ENCODE results near the gene GRIN3A. TPM values are rescaled to one million over a fixed set of nuclear protein-coding genes. Genes with fewer than 3 reads are reported as not detected.

The GRIN3A gene
- total and polyA plus RNA-seq, 7 donors = under 0.01 to 1.2 (median 0.25) TPM; not detected in 1

GRCh38 chr9:101579711-101580545 is 158.5 kb downstream of the GRIN3A start:
- Histone ChIP-seq H3K27ac (no peak overlapping the region), H3K9me3 (no peaks in the 10 kb centered on the region), H3K4me3 (no peak overlapping the region), H3K4me1 (peaks cover 0 to 11% (median 5%) of the 10 kb centered on the region in 4 donors), H3K27me3 (no peaks in the 10 kb centered on the region), H3K36me3 (no peaks in the 10 kb centered on the region)
- intact Hi-C loops (cut with DNase I) = no loop called here
- WGBS, 2 donors = 86 to 91% methylated on average over 6 of the region's 6 CpGs
- TF ChIP-seq CTCF (IDR thresholded peaks at IDR 0.05) = no peak
- no peak for TF ChIP-seq POLR2AphosphoS5 (IDR thresholded peaks at IDR 0.05)
- no peak for TF ChIP-seq POLR2A (IDR thresholded peaks at IDR 0.05)
- no peak for TF ChIP-seq EP300 (IDR thresholded peaks at IDR 0.05)
- no peak for DNase-seq

GRCh38 chr9:101578378-101578777 is 160.1 kb downstream of the GRIN3A start:
- TF ChIP-seq EP300 (IDR thresholded peaks at IDR 0.05) (no peak), POLR2AphosphoS5 (IDR thresholded peaks at IDR 0.05) (no peak), POLR2A (IDR thresholded peaks at IDR 0.05) (no peak), CTCF (IDR thresholded peaks at IDR 0.05) (no peak)
- Histone ChIP-seq H3K4me3 (no peak overlapping the region), H3K36me3 (no peaks in the 10 kb centered on the region), H3K4me1 (peaks cover 0 to 11% (median 5%) of the 10 kb centered on the region in 4 donors), H3K27me3 (no peaks in the 10 kb centered on the region), H3K27ac (no peak overlapping the region), H3K9me3 (no peaks in the 10 kb centered on the region)
- intact Hi-C loops (cut with DNase I) = no loop called here
- no peak for DNase-seq
- 80 to 82% methylated on average over 3 of the region's 3 CpGs for WGBS, 2 donors

- Histone ChIP-seq H3K9me3 (no peaks in the 10 kb centered on the region), H3K4me3 (no peak overlapping the region), H3K27ac (no peak overlapping the region), H3K4me1 (no peaks in the 10 kb centered on the region), H3K36me3 (peaks cover 0 to 7% (median 0%) of the 10 kb centered on the region in 4 donors), H3K27me3 (no peaks in the 10 kb centered on the region)
- no peak for DNase-seq
- no peak for TF ChIP-seq POLR2A (IDR thresholded peaks at IDR 0.05)
- TF ChIP-seq EP300 (IDR thresholded peaks at IDR 0.05) = no peak
- TF ChIP-seq CTCF (IDR thresholded peaks at IDR 0.05) = no peak
- no peak for TF ChIP-seq POLR2AphosphoS5 (IDR thresholded peaks at IDR 0.05)
- intact Hi-C loops (cut with DNase I) = no loop called here
These were observed 163.6 kb downstream of the GRIN3A start for GRCh38 chr9:101574731-101575333.

- 55 to 76% methylated on average over 2 of the region's 2 CpGs for whole genome bisulfite sequencing, 2 donors
These were observed 166.1 kb downstream of the GRIN3A start for GRCh38 chr9:101572316-101572715.

More at GRCh38 chr9:101572316-101572715, 166.1 kb downstream of the GRIN3A start:
- peaks cover 0 to 28% (median 0%) of the 10 kb centered on the region in 4 donors for H3K36me3 ChIP-seq
- no peaks in the 10 kb centered on the region for H3K9me3 ChIP-seq
- H3K27me3 ChIP-seq = no peaks in the 10 kb centered on the region
- H3K4me1 ChIP-seq = no peaks in the 10 kb centered on the region
- intact Hi-C loops (cut with DNase I) = no loop called here
- DNase-seq = no peak
- H3K4me3 ChIP-seq = no peak overlapping the region
- no peak for TF ChIP-seq POLR2A (IDR thresholded peaks at IDR 0.05)
- TF ChIP-seq POLR2AphosphoS5 (IDR thresholded peaks at IDR 0.05) = no peak
- TF ChIP-seq EP300 (IDR thresholded peaks at IDR 0.05) = no peak
- no peak for TF ChIP-seq CTCF (IDR thresholded peaks at IDR 0.05)
- H3K27ac ChIP-seq = no peak overlapping the region
